ENCODE data around the gene ZBTB25. TPM values are rescaled to one million over a fixed set of nuclear protein-coding genes. Genes with fewer than 3 reads are reported as not detected.

Gene ZBTB25
- total and polyA plus RNA-seq, 10 of the 15 experiments (the other 5 are each of a cell fraction or from before 2014, with no cell fraction given) = 4.1 to 33.9 (median 9.7) TPM

GRCh38 chr14:64503434-64504309 lies at the start of gene ZBTB25 (continued):
- TF ChIP-seq SKIL (IDR thresholded peaks at IDR 0.05; ENCODE audit: low read depth, poor library complexity, severe bottlenecking) (no peak), EED (IDR thresholded peaks at IDR 0.05; ENCODE audit: low read depth) (0 out of 2 replicates have a peak, but pooled peaks have one; percentile 25), ZNF217 (IDR thresholded peaks at IDR 0.05) (no peak), CBFB (IDR thresholded peaks at IDR 0.05; ENCODE audit: low read depth) (no peak), SRF (IDR thresholded peaks at IDR 0.05; ENCODE audit: low read depth in 2 of 2, low read length in 2 of 2) (0 out of 4 replicates have a peak, but pooled peaks of 1 of the 2 experiments have one; percentile 4), STAT1 (conservative IDR thresholded peaks at IDR 0.05) (no peak), IKZF2 (IDR thresholded peaks at IDR 0.05) (peak in 1 of 2 experiments; percentile 48; a peak in 1 of 4 replicates), PRDM15 (CRISPR knock-in tag; IDR thresholded peaks at IDR 0.05) (peak; percentile 49; the same call in 1 of the 2 replicates), EZH2 (IDR thresholded peaks at IDR 0.05; ENCODE audit: borderline replicate concordance, control insufficient read depth, low read depth, low read length) (no peak), ZSCAN29 (IDR thresholded peaks at IDR 0.05) (no peak), ELK1 (IDR thresholded peaks at IDR 0.05; ENCODE audit: low read depth, low read length) (no peak), CBX3 (IDR thresholded peaks at IDR 0.05; ENCODE audit: borderline replicate concordance, low read depth) (no peak), PML (IDR thresholded peaks at IDR 0.05; ENCODE audit: low read length) (peak; percentile 58; the same call in 1 of the 2 replicates), ESRRA (IDR thresholded peaks at IDR 0.05; ENCODE audit: low read length) (no peak; the same call in 1 of the 2 replicates), JUNB (IDR thresholded peaks at IDR 0.05) (no peak), PAX8 (IDR thresholded peaks at IDR 0.05) (no peak), MTA2 (IDR thresholded peaks at IDR 0.05; ENCODE audit: low read depth) (peak; percentile 43; the same call in 1 of the 2 replicates), ZNF274 (IDR thresholded peaks at IDR 0.05; ENCODE audit: insufficient read depth, insufficient read length) (no peak), RBBP5 (conservative IDR thresholded peaks at IDR 0.05) (no peak)
- TF ChIP-seq, protein P1, sequence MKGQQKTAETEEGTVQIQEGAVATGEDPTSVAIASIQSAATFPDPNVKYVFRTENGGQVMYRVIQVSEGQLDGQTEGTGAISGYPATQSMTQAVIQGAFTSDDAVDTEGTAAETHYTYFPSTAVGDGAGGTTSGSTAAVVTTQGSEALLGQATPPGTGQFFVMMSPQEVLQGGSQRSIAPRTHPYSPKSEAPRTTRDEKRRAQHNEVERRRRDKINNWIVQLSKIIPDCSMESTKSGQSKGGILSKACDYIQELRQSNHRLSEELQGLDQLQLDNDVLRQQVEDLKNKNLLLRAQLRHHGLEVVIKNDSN (IDR thresholded peaks at IDR 0.05; ENCODE audit: borderline replicate concordance, extremely low read length, insufficient read depth, low read depth, low read length) = peak; percentile 94
- TF ChIP-seq, protein P2, sequence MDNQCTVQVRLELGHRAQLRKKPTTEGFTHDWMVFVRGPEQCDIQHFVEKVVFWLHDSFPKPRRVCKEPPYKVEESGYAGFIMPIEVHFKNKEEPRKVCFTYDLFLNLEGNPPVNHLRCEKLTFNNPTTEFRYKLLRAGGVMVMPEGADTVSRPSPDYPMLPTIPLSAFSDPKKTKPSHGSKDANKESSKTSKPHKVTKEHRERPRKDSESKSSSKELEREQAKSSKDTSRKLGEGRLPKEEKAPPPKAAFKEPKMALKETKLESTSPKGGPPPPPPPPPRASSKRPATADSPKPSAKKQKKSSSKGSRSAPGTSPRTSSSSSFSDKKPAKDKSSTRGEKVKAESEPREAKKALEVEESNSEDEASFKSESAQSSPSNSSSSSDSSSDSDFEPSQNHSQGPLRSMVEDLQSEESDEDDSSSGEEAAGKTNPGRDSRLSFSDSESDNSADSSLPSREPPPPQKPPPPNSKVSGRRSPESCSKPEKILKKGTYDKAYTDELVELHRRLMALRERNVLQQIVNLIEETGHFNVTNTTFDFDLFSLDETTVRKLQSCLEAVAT (IDR thresholded peaks at IDR 0.05) = no peak; the same call in 1 of the 2 replicates

All from GM12878 (cell line).